ENCODE measurements around the gene ZBTB21. TPM values are rescaled to one million over a fixed set of nuclear protein-coding genes. Genes with fewer than 3 reads are reported as not detected.

Gene ZBTB21
- 7.1 and 11.4 TPM in 2 replicates for total RNA-seq (2014; rRNA removed; shearing (Covaris generic))

- H3K27ac ChIP-seq, result peak within 1 kb of the TSS; percentile 98
- peaks cover 11% of the 10 kb centered on the region for H3K4me1 ChIP-seq (replicated peaks)
- H3K9me3 ChIP-seq (replicated peaks), result no peaks in the 10 kb centered on the region
- H3K36me3 ChIP-seq, result peaks cover 34% of the 10 kb centered on the region
- DNase-seq (ENCODE audit: low read depth in 1 of 2, low spot score in 2 of 2), result peak; percentile 99
- H3K4me3 ChIP-seq, result peak within 1 kb of the TSS; percentile 86
- H3K27me3 ChIP-seq (replicated peaks), result no peaks in the 10 kb centered on the region
These were observed at the start of gene ZBTB21 for GRCh38 chr21:42009831-42010506. ZBTB21 (minus strand) TSS chr21:42010360; CDS start chr21:41994095, 16,265 bp downstream.

- H3K4me3 ChIP-seq, result no peak overlapping the region
- H3K9me3 ChIP-seq (replicated peaks), result no peaks in the 10 kb centered on the region
- peaks cover 31% of the 10 kb centered on the region for H3K4me1 ChIP-seq (replicated peaks)
- no peaks in the 10 kb centered on the region for H3K27me3 ChIP-seq (replicated peaks)
- DNase-seq (ENCODE audit: low read depth in 1 of 2, low spot score in 2 of 2), result no peak
- H3K36me3 ChIP-seq, result no peaks in the 10 kb centered on the region
- H3K27ac ChIP-seq, result no peak overlapping the region
These were observed 49.6 kb upstream of the ZBTB21 start for GRCh38 chr21:42059721-42060120.

DNA sequence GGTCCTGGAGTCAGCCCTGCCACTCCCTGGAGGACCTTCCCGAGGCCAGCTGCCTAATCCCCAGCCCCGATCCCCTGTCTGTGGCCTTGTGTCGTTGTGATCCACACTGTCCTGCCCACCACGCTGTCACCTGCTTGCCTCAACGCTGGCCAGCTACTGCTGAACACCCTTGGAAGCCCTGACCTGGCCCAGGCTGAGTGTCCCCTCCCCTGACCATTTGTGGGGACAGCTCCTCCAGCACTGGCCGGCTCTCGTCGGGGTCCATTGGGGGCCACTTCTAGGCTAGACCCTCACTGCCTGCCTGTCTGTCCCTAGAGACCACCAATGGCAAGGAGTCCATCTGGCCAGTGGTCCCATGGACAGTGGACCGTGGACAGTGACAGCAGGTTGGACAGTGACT, 49.0 kb upstream of the ZBTB21 start:
- Histone ChIP-seq H3K27ac (no peak overlapping the region), H3K36me3 (no peaks in the 10 kb centered on the region), H3K9me3 (replicated peaks) (no peaks in the 10 kb centered on the region), H3K27me3 (replicated peaks) (no peaks in the 10 kb centered on the region), H3K4me1 (replicated peaks) (peaks cover 31% of the 10 kb centered on the region), H3K4me3 (no peak overlapping the region)
- no peak for DNase-seq (ENCODE audit: low read depth in 1 of 2, low spot score in 2 of 2)

GRCh38 chr21:42058631-42059111, 48.5 kb upstream of the ZBTB21 start:
- Histone ChIP-seq H3K27ac (no peak overlapping the region), H3K36me3 (no peaks in the 10 kb centered on the region), H3K4me3 (no peak overlapping the region), H3K27me3 (replicated peaks) (no peaks in the 10 kb centered on the region), H3K4me1 (replicated peaks) (peaks cover 31% of the 10 kb centered on the region), H3K9me3 (replicated peaks) (no peaks in the 10 kb centered on the region)
- no peak for DNase-seq (ENCODE audit: low read depth in 1 of 2, low spot score in 2 of 2)

DNA sequence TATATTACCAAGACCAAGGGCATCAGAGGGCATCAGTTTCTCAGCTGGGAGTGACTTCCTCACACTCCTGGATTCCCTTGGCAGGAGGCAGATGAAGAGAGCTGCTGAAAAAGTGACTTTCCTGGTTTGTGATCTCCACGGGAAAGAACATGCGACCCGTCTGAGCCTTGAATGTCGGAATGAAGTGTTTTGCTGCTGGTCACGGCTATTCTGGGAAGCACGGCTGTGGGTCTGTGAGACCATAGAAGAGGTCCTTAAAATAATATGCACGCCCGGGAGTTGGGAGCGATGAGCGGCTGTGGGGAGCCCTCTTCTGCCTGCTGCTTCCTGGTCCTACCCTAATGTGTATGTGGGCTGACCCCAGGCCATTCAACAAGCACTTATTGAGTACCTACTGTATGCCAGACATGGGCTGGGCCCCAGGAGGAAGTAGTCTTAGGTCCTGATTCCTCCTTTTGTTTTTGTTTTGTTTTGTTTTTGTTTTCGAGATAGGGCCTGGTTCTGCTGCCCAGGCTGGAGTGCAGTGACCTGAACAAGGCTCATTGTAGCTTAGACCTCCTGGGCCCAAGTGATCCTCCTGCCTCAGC, 47.8 kb upstream of the ZBTB21 start:
- Histone ChIP-seq H3K27ac (peak overlapping the region; percentile 83), H3K4me3 (no peak overlapping the region)
- no peak for DNase-seq (ENCODE audit: low read depth in 1 of 2, low spot score in 2 of 2)

GRCh38 chr21:42056996-42057689, 47.0 kb upstream of the ZBTB21 start:
- H3K27me3 ChIP-seq (replicated peaks), result no peaks in the 10 kb centered on the region
- H3K27ac ChIP-seq, result peak overlapping the region; percentile 83
- H3K4me1 ChIP-seq (replicated peaks), result peaks cover 31% of the 10 kb centered on the region
- no peaks in the 10 kb centered on the region for H3K36me3 ChIP-seq
- H3K4me3 ChIP-seq, result no peak overlapping the region
- DNase-seq (ENCODE audit: low read depth in 1 of 2, low spot score in 2 of 2), result peak; percentile 96 to 97
- no peaks in the 10 kb centered on the region for H3K9me3 ChIP-seq (replicated peaks)

More for the DNA sequence above, 47.8 kb upstream of the ZBTB21 start:
- Histone ChIP-seq H3K27me3 (replicated peaks) (no peaks in the 10 kb centered on the region), H3K9me3 (replicated peaks) (no peaks in the 10 kb centered on the region), H3K4me1 (replicated peaks) (peaks cover 31% of the 10 kb centered on the region), H3K36me3 (no peaks in the 10 kb centered on the region)

DNA sequence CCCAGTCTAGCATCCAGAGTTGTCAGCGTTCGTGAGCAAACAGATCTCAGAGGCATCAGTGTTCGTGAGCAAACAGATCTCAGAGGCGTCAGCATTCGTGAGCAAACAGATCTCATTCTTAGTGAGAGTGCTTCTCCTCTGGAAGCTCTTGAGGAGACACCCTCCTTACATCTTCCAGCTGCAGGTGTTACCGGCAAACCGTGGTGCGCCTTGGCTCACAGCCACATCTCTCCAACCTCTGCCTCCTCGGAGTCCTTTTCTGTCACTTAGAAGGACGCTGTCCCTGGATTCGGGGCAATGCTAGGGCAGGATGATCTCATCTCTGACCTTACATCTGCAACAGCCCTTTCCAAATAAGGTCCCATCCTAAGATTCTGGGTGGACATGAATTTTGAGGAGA, 46.3 kb upstream of the ZBTB21 start:
- Histone ChIP-seq H3K27me3 (replicated peaks) (no peaks in the 10 kb centered on the region), H3K4me3 (no peak overlapping the region), H3K9me3 (replicated peaks) (no peaks in the 10 kb centered on the region), H3K27ac (peak overlapping the region; percentile 83), H3K36me3 (no peaks in the 10 kb centered on the region), H3K4me1 (replicated peaks) (peaks cover 31% of the 10 kb centered on the region)
- no peak for DNase-seq (ENCODE audit: low read depth in 1 of 2, low spot score in 2 of 2)

GRCh38 chr21:42055425-42055824, 45.3 kb upstream of the ZBTB21 start:
- H3K27me3 ChIP-seq (replicated peaks), result no peaks in the 10 kb centered on the region
- H3K4me1 ChIP-seq (replicated peaks), result peaks cover 37% of the 10 kb centered on the region
- H3K36me3 ChIP-seq, result no peaks in the 10 kb centered on the region
- no peaks in the 10 kb centered on the region for H3K9me3 ChIP-seq (replicated peaks)
- no peak for DNase-seq (ENCODE audit: low read depth in 1 of 2, low spot score in 2 of 2)
- H3K4me3 ChIP-seq, result no peak overlapping the region
- H3K27ac ChIP-seq, result no peak overlapping the region

DNA sequence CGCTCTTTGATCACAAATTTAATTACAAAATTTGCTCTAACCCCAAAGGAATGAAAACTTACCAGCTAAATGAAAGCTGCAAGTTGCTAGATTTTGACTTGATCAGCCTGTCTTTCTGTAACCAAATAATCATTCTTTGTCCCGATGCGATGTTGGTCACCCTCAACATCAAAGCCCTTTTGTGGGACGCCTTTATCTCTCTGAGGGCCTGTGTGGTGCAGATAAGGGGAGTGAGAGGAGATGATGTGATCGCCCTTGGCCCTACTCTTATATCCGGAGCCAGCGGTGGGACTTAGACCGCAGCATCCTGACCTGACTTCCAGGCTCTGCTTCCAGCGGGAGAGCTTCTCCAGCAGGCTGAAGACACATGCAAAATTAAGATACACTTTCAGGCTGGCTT, 41.6 kb upstream of the ZBTB21 start:
- DNase-seq (ENCODE audit: low read depth in 1 of 2, low spot score in 2 of 2), result no peak
- H3K36me3 ChIP-seq, result no peaks in the 10 kb centered on the region
- no peak overlapping the region for H3K4me3 ChIP-seq
- H3K9me3 ChIP-seq (replicated peaks), result peaks cover 3% of the 10 kb centered on the region; the same call in 1 of the 2 replicates
- H3K27ac ChIP-seq, result no peak overlapping the region
- no peaks in the 10 kb centered on the region for H3K27me3 ChIP-seq (replicated peaks)
- H3K4me1 ChIP-seq (replicated peaks), result peaks cover 52% of the 10 kb centered on the region

DNA sequence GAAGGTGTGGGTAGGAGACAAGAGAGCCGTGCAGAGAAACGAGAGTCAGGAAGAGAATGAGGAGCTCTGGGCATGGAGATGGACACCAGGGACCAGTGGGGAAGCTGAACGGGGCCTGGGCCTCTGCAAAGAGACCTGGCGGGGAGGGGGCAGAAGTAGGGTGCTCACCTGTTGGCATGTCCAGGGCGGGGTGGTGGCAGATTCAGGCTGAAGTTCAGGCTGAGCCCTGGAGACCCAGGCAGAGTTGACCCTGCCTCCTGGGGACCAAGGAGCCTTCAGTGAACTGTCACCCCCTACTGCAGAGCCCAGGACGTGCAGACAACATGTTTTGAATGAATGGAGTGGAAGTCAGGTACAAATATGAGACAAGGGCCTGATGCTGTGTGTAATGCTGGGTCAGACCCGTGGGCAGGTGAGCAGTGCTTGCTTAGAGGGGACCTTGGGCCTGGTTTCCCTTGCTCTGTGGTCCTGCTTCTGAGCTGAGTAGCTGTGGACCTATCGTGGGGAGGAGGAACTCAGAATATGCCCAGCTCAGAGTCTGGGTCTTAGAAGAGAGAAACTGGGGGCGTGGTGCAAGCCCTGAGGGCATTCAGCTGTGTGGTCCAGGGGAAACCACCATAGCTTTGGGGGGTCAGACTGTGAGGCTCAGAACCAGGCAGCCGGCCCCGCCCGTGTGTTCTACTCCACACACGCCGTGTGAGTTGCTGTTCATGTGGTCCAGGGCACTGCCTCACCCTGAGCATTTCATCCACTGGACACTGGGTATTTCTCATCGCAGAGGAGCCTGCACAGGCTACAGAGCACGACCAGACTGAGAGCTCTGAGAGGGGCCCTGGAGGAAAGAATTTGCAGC, 39.6 kb upstream of the ZBTB21 start:
- H3K4me3 ChIP-seq, result no peak overlapping the region
- no peaks in the 10 kb centered on the region for H3K27me3 ChIP-seq (replicated peaks)
- H3K36me3 ChIP-seq, result no peaks in the 10 kb centered on the region

GRCh38 chr21:42048870-42049577, 38.9 kb upstream of the ZBTB21 start:
- Histone ChIP-seq H3K27me3 (replicated peaks) (no peaks in the 10 kb centered on the region), H3K27ac (peak overlapping the region; percentile 97), H3K4me1 (replicated peaks) (peaks cover 44% of the 10 kb centered on the region), H3K36me3 (no peaks in the 10 kb centered on the region), H3K4me3 (no peak overlapping the region), H3K9me3 (replicated peaks) (peaks cover 3% of the 10 kb centered on the region; the same call in 1 of the 2 replicates)
- DNase-seq (ENCODE audit: low read depth in 1 of 2, low spot score in 2 of 2), result no peak

More for the DNA sequence above, 39.6 kb upstream of the ZBTB21 start:
- H3K9me3 ChIP-seq (replicated peaks), result peaks cover 3% of the 10 kb centered on the region; the same call in 1 of the 2 replicates
- DNase-seq (ENCODE audit: low read depth in 1 of 2, low spot score in 2 of 2), result peak; percentile 79 to 93
- H3K27ac ChIP-seq, result peak overlapping the region; percentile 18; the same call in 1 of the 2 replicates
- peaks cover 44% of the 10 kb centered on the region for H3K4me1 ChIP-seq (replicated peaks)

GRCh38 chr21:42047821-42048613, 37.9 kb upstream of the ZBTB21 start:
- no peak overlapping the region for H3K4me3 ChIP-seq

More at GRCh38 chr21:42047821-42048613, 37.9 kb upstream of the ZBTB21 start:
- Histone ChIP-seq H3K4me1 (replicated peaks) (peaks cover 44% of the 10 kb centered on the region), H3K9me3 (replicated peaks) (peaks cover 3% of the 10 kb centered on the region; the same call in 1 of the 2 replicates), H3K27ac (peak overlapping the region; percentile 97), H3K36me3 (no peaks in the 10 kb centered on the region), H3K27me3 (replicated peaks) (no peaks in the 10 kb centered on the region)
- DNase-seq (ENCODE audit: low read depth in 1 of 2, low spot score in 2 of 2), result peak; percentile 96 to 98

Measured in SJSA1 (cell line).